GM12892 (cell line): ENCODE results near the gene NAA35.

Source experiments
- DNase-seq: peaks from one replicate; pipeline ENCODE4 v3.0.0; 2011; ENCODE audit not compliant: insufficient read length
- FAIRE-seq: peaks from 2 replicates; lab custom pipeline; 2011; peaks lifted over from hg19 to GRCh38; lab: Jason Lieb, UNC
- POLR2A ChIP-seq: IDR thresholded peaks from 2 replicates; pipeline ENCODE4 v1.6.1; 2011; ENCODE audit warnings: low read depth, low read length, control low read depth
- POLR2AphosphoS5 ChIP-seq: IDR thresholded peaks from 2 replicates; pipeline ENCODE4 v1.6.1; 2011; ENCODE audit warnings: low read depth, low read length, control low read depth
- TAF1 ChIP-seq: IDR thresholded peaks from 2 replicates; pipeline ENCODE4 v1.6.1; 2011; ENCODE audit warnings: low read depth, mild to moderate bottlenecking, control low read depth, low read length, borderline replicate concordance

The NAA35 gene

GRCh38 chr9:86061972-86062739 is 121.2 kb downstream of the NAA35 start:
- no peak for DNase-seq
- TF ChIP-seq TAF1 (no peak), POLR2AphosphoS5 (no peak), POLR2A (no peak)
- FAIRE-seq = no peak

DNA sequence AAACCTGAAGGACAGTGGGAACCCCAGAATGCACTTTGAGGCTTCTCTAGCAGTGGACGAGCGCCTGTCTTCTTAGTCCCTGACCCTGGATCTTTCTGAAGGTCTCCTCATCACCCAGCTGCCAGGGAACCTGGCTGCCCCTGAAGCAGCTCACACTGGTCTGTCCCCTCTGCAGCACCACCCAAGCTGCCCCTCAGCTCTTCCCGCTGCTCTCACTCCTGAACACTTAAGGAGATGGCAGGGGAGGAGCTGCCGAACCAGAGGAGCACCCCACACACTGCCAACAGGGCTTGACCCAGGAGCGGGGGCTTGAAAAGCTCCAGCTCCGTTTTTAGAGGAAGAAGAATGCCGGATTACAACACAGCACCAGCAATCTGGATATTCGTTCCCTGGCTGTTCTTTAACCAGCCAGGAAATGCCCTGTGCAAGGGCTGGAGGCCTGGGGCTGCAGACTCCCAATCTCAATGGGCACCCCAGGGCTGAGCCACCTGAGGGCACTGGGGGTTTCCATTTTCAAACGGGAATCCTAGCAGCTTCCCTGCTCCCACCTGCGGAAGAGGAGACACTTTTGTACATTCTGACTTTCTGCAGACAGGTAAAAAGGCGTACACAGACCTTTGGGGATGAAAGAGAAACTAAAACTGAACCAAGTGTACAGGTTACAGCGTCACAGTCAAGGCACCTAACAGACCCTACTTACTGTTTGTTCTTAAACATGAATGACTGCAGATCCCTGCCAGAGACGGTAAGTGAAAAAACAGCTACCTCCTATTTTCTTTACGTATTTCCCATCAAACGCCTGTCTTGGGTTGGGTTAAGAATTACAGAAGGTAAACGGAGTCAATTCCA is 122.1 kb downstream of the NAA35 start:
- DNase-seq (no peak), FAIRE-seq (no peak)

GRCh38 chr9:86064220-86064619 is 123.3 kb downstream of the NAA35 start:
- FAIRE-seq (no peak), DNase-seq (no peak)
- TF ChIP-seq POLR2A (no peak), POLR2AphosphoS5 (no peak)

More for the DNA sequence above, 122.1 kb downstream of the NAA35 start:
- no peak for TF ChIP-seq POLR2AphosphoS5
- no peak for TF ChIP-seq POLR2A
- no peak for TF ChIP-seq TAF1

GRCh38 chr9:86069206-86069869 is 128.4 kb downstream of the NAA35 start:
- DNase-seq = no peak
- no peak for TF ChIP-seq TAF1
- no peak for TF ChIP-seq POLR2AphosphoS5
- TF ChIP-seq POLR2A = no peak
- FAIRE-seq = no peak
